Right hindlimb (tissue), 1 donor: Measurements from ENCODE around the gene CDCA5.
A peak's percentile ranks its signal among the peaks of the same experiment; 100 is the strongest.

ENCODE experiments used
- DNase-seq: peaks from one replicate; pipeline ENCODE4 v3.0.0-alpha.2; 2018

CDCA5 gene

DNA sequence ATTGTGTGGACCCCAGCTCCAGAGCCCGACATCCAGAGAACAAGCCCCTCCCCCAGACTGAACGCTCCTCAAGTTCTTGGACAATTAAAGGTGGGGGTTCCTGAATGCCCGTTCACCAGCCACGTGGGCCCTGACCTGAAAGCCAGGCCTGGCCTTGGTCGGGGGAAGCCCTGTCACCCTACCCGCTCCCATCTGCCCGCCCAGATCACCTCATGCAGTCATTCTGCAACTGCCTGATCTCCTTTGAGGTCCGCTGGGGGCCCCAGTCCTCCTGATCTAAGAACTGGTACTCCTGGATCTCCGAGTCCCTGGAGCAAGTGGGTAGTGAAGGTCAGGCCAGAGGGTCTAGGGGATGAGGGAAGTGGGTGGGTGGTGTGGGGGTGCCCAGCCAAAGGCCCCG lies 16.4 kb downstream of the CDCA5 start:
- DNase-seq, result no peak

GRCh38 chr11:65066805-65067291 lies 17.0 kb downstream of the CDCA5 start:
- no peak for DNase-seq

GRCh38 chr11:65066315-65066714 lies 17.5 kb downstream of the CDCA5 start:
- no peak for DNase-seq

GRCh38 chr11:65065851-65066250 lies 18.0 kb downstream of the CDCA5 start:
- DNase-seq, result no peak

DNA sequence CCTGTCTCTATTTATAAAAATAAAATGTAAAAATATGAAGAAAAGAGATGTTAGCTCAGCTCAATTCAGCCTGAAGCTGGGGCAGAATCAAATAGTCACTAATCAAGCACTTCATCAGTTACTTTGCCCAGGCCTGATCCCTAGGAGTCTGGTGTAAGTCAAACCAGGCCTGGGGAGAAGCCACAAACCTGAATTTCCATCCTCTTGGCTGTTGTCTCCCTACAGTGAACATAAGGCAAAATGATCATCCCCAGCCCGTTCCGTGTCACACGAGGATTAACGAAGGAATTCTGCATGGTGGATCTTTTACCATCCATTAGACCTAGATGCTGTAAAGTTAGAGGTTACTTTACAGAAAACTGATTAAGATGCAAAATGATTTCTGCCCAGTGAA lies 19.0 kb downstream of the CDCA5 start:
- no peak for DNase-seq

DNA sequence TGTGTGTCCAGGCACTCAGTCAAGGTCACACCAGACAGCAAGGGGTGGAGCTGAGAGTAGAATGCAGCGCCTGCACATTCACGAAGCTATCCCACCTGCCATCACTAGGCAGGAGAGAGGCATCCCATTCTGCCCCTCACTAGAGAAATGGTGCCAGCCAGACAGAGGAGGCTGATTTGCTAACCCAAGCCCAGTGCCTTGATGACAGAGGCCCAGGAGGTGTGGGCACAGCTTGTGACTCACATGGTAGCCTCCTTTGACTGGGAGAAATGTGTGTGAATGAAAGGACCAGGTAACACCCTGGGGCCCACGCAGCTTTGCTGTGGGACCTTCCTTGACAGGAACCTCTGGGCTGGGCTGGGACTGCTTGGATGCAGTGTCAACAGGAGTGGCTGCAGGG lies 20.3 kb downstream of the CDCA5 start:
- no peak for DNase-seq

DNA sequence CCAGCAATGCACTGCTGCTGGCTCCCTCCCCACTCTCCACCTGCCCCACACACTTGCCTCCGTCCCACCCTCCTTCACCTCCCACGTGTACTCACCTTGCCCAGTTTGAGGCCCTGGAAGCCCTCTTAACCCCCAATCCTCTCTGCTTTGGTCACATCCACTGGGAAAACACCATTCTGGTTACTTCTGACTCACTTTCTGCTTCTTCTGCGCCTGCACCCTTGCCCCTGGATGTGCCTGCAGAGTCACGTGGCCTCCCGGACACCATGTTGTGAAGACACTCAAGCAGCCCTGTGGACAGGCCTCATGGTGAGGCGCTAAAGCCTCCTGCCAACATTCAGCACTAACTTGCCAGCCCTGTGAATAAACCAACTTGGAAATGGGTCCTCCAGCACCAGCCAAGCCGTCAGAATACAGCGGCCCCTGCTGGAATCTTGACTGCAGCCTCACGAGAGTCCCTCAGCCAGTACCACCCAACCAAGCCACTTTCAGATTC lies 22.9 kb downstream of the CDCA5 start:
- no peak for DNase-seq

DNA sequence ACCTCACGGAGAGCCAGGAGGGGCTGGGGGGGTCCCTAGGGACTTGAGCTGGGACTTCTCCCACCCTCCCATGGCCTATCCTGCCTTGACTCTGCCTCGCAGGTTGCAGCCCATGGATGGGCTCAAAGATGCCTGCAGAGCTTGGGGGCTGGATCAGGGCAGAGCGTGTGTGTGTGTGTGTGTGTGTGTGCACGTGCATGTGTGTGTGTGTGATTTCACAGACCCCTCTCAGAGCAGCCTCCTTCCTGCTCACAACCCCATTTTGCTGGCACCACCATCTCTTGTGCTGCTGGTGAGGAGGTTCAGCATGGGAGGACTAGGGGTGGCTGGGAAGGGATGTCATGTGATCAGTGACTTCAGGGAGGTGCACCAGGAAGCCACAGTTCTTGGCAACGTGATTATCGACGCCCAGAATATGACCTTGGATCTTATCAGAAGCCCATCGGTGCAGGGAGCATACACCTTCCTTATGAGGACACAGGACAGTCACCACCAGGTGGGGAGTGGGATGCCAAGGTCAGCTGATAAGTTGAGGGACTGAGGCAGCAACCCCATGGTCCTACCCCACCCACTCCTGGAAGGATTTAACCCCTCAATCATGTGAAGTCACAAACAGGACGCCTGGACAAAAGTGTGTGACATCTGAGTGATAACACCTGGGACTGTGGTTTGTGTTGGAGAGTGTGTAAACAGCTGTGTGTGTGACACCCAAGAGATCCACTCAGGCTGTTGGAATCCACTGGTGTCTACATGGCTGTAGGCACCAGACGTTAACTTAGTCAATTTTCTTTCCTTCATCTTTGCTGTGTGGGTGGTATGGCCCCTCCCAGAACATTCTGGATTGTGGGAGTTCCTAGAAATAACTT lies 23.6 kb downstream of the CDCA5 start:
- no peak for DNase-seq

DNA sequence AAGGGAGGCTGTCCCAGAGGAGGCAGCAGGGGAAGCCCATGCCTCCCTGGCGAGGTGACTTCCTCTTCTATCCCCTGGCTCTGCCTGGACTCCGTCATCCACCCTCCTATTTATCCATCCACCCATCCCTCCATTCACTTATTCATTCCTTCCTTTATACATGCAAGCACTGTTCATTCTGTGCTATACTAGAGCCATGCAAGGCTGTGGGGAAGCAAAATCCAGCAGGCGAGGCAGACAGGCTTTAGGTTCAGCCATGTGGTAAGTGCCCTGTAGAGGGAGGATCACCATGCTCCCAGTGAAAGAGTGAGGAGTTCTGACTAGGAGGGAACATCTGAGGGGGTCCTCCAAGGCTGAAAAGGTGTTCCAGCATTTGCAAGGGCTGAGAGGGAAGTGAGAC lies 24.3 kb downstream of the CDCA5 start:
- no peak for DNase-seq

DNA sequence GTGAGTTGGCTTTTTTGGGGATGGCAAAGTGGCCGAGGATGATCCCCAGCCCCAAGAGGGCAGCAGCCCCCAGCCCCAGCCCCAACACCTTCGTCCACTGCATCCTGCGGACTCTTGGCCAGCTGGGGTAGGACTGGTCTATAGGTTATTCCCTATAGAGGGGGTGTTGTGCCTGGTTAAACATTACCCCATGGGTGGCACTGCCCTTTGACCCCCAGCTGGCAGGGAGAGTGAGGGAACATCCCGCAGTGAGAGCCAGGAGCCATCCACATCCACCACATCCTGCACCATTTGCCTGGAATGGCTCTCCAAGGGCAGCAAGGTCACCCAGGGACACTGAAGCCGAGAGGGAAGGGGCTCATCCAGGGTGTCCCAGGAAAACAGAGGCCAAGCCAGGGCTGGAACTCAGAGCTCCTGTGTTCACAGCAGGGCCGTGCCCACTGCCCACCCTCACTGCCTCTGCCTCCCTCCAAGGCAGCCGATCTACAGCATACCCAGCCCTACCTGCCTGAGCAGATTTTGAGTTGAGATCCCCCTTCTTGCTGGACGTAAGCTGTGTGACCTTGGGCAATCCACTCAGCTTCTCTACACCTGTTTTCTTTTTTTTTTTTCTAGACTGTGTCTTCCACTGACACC lies 25.3 kb downstream of the CDCA5 start, which contains the start of gene NAALADL1:
Gene NAALADL1, minus strand, starts transcription at position 135 of the 636 bp plus-strand sequence. Its CDS starts 32 bp downstream, at position 103.
- no peak for DNase-seq

- DNase-seq, result no peak
These were observed 25.8 kb downstream of the CDCA5 start for GRCh38 chr11:65058012-65058411.

GRCh38 chr11:65057526-65057925 lies 26.3 kb downstream of the CDCA5 start:
- DNase-seq, result no peak

- no peak for DNase-seq
These were observed 26.8 kb downstream of the CDCA5 start for GRCh38 chr11:65056999-65057398.

GRCh38 chr11:65055538-65055937 lies 28.3 kb downstream of the CDCA5 start:
- no peak for DNase-seq

DNA sequence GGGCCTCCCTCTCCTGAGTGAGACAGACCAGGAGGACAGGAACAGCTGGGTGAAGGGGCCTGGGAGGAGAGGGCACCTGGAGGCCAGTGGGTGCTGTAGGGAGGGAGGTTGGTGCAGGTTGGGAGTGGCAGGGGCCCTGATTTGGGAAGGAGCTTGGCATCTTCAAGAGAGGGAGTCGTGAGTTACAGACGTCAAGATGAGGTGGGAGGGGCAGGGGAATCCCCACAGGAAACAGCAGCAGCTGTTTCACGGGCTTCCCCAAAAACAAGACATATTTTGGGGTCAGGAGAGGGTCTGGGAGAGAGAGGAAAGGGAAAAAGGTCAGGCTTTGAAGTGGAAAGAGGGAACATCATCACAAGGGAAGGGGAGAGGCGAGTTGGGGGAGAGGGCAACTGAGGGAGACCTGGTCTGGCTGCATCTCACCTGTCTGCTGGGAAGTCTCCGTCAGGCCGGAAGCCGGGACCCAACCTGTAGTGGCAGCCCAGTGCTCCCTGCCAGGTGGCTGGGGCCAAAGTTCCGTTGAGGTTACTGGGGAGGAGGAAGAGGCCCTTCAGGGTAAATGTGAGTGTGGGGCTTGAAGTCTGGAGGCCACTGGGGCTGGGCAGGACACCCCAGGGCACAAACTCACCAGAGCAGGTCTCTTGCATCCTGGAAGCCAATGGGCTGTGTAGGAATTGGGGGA lies 29.9 kb downstream of the CDCA5 start:
- DNase-seq, result no peak

DNA sequence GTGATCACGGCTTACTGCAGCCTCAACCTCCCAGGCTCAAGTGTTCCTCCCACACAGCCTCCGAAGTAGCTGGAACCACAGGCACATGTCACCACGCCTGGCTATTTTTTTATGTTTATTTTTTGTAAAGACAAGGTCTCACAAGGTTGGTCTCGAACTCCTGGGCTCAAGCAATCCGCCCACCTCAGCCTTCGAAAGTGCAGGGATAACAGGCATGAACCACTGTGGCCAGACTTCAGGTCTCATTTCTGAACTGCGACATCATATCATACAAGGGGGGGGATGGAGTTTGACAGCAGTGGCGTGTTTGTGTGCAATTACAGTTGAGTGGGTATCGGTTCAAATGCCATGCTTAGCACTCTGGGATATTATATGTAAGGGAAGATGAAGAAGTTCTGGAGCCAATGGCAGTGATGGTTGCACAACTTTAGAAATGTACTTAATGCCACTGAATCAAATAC lies 32.4 kb downstream of the CDCA5 start:
- no peak for DNase-seq

GRCh38 chr11:65047581-65048422 lies 36.0 kb downstream of the CDCA5 start:
- peak; percentile 56 for DNase-seq

DNA sequence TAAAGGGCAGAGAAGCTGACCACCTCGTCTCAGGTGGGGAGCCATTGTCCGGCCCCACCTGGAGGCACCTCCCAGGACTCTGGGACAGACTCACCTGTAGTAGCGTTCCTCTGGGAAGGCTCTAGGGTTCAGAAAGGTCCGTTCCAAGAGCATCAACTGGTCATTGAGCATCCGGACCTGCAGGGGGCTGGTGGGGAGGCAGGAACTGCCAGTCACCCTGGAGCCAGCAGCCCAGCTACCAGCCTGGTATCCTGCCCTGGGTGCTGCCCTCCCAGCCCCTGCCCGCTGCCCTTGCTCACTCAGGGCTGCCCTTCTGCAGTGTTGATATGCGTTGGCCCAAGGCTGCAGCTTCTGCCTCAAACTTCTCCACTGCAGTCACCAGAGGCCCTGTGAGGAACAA lies 38.1 kb downstream of the CDCA5 start:
- DNase-seq, result no peak

DNA sequence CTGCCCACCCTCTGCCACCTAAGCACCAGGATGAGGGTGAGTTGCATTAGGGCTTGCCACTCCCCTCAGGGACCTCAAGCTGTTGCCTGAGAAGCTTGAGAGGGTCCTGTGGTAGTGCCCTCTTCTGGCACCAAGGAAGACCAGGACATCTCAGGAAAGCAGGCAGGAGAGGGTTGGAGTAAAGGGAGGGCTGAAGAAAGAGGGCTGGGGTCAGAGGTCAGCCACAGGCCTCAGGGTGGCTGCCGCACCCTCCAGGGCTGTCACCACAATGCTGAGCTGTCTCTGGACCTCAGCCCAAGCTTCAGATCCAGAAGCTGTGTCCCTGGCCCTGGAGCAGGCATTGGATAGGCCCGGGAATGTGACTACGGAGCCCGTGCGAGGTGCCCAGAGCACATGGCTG lies 38.8 kb downstream of the CDCA5 start:
- no peak for DNase-seq

DNA sequence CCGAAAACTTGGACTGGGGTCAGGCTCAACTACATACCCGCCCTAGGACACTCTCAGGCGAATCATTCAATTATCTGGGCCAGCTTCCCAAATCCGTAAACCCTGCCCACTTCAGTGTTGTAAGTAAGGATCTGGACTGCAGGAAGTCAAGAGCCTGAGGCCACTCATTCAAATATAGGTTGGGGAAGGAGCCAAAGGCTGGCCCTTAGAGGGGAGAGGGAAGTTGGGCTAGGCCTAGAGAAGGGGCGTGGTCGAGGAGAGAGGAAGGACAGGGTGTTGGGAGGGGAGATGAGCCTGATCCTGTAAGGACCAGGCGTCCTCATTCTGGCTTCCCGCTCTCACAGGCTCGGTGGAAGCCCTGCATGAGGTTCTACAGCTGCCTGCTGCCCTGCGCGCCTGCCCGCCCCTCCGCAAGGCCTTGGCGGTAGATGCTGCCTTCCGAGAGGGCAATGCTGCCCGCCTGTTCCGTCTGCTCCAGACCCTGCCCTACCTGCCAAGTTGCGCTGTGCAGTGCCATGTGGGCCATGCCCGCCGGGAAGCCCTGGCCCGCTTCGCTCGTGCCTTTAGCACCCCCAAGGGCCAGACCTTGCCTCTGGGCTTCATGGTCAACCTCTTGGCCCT lies 39.8 kb downstream of the CDCA5 start:
- peak; percentile 41 for DNase-seq

DNA sequence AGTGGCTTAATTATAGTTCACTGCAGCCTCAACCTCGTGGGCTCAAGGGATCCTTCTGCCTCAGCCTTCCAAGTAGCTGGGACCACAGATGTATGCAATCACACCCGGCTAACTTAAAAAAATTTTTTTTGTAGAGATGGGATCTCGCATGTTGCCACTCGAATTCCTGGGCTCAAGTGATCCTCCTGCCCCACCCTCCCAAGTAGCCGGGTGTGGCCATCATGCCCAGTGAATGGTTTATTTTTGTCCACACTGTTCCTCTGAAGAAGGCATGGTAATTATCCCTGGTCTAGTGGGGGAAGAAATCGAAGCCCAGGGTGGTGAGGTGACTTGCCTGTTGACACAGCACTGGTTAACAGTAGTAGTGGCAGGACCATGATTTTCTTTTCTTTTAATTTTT lies 40.9 kb downstream of the CDCA5 start:
- no peak for DNase-seq
